BJ (cell line): ENCODE results near the gene FBXW12. TPM values are rescaled to one million over a fixed set of nuclear protein-coding genes. Genes with fewer than 3 reads are reported as not detected.

Experiments
- CTCF ChIA-PET: fragments of 350-600 bp; formaldehyde crosslinking; extraction: SDS; loops from one replicate; lab custom pipeline; 2021; ENCODE audit warnings: antibody characterized with exemption, inconsistent platforms; lab: Yijun Ruan, JAX
- POLR2A ChIA-PET: fragments of 300-600 bp; sonication (Branson Sonifier 250); formaldehyde crosslinking; extraction: SDS; loops from one replicate; lab custom pipeline; 2021; ENCODE audit warnings: antibody characterized with exemption; lab: Charles Lee
- DNase-seq: peaks from one replicate; pipeline ENCODE4 v3.0.0-alpha.2; 2011; ENCODE audit warnings: low read depth
- H3K27me3 ChIP-seq: 2 replicates; pipeline ENCODE4 v1.6.0; 2011; ENCODE audit warnings: low read length; ENCODE audit not compliant: control insufficient read depth, insufficient read depth
- H3K36me3 ChIP-seq: 2 replicates; pipeline ENCODE4 v1.5.1; 2011; ENCODE audit warnings: low read length; ENCODE audit not compliant: control insufficient read depth, insufficient read depth
- H3K4me3 ChIP-seq: 2 replicates; pipeline ENCODE4 v1.5.1; 2011; ENCODE audit warnings: low read depth, mild to moderate bottlenecking, control low read depth, low read length
- polyA plus RNA-seq: library from polyadenylated mRNA; depleted of rRNA; stranded (reverse); fragments of >200 nt; gene quantifications from 2 replicates; pipeline ENCODE4 v1.2.3, GENCODE V29; 2011
- TF ChIP-seq, protein P1 (sequence below): IDR thresholded peaks from 2 replicates; pipeline ENCODE4 v1.5.1; 2011; ENCODE audit warnings: low read depth, mild to moderate bottlenecking, control low read depth, inconsistent platforms, low read length, moderate library complexity; ENCODE audit not compliant: insufficient read depth

Gene FBXW12
- polyA plus RNA-seq, 1 experiment: not detected

- H3K36me3 ChIP-seq: peaks cover 36% of the 10 kb centered on the region
- no peaks in the 10 kb centered on the region for H3K27me3 ChIP-seq
- H3K4me3 ChIP-seq: no peak overlapping the region
- ChIA-PET POLR2A (no interaction called here), CTCF (interaction anchor here (1.2 to 4.8 kb wide), 3 partner anchors 24 to 136 kb away, joined by 3 to 37 read pairs (median 7); no protein-coding TSS in a partner anchor)
- no peak for DNase-seq
- TF ChIP-seq, protein P1, sequence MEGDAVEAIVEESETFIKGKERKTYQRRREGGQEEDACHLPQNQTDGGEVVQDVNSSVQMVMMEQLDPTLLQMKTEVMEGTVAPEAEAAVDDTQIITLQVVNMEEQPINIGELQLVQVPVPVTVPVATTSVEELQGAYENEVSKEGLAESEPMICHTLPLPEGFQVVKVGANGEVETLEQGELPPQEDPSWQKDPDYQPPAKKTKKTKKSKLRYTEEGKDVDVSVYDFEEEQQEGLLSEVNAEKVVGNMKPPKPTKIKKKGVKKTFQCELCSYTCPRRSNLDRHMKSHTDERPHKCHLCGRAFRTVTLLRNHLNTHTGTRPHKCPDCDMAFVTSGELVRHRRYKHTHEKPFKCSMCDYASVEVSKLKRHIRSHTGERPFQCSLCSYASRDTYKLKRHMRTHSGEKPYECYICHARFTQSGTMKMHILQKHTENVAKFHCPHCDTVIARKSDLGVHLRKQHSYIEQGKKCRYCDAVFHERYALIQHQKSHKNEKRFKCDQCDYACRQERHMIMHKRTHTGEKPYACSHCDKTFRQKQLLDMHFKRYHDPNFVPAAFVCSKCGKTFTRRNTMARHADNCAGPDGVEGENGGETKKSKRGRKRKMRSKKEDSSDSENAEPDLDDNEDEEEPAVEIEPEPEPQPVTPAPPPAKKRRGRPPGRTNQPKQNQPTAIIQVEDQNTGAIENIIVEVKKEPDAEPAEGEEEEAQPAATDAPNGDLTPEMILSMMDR: no peak
These were observed 37.5 kb downstream of the FBXW12 start for GRCh38 chr3:48409291-48410201.

GRCh38 chr3:48410205-48411040, 38.4 kb downstream of the FBXW12 start:
- Histone ChIP-seq H3K4me3 (no peak overlapping the region), H3K27me3 (no peaks in the 10 kb centered on the region), H3K36me3 (peaks cover 39% of the 10 kb centered on the region)
- ChIA-PET CTCF (interaction anchor here (1.2 to 4.8 kb wide), 2 partner anchors 23 to 26 kb away, joined by 3 to 37 read pairs; no protein-coding TSS in a partner anchor), POLR2A (no interaction called here)
- TF ChIP-seq, protein P1: no peak
- DNase-seq: no peak

- CTCF ChIA-PET: interaction anchor here (1.1 to 1.2 kb wide), 2 partner anchors 11 to 23 kb away, joined by 3 to 4 read pairs; no protein-coding TSS in a partner anchor
- DNase-seq: no peak
- H3K27me3 ChIP-seq: no peaks in the 10 kb centered on the region
- TF ChIP-seq, protein P1: no peak
- H3K36me3 ChIP-seq: peaks cover 40% of the 10 kb centered on the region
- POLR2A ChIA-PET: no interaction called here
- H3K4me3 ChIP-seq: no peak overlapping the region
These were observed 39.1 kb downstream of the FBXW12 start for GRCh38 chr3:48411041-48411588.

GRCh38 chr3:48411606-48412374, 39.8 kb downstream of the FBXW12 start:
- ChIA-PET CTCF (interaction anchor here (1.1 kb wide), 1 partner anchor 11 kb away, joined by 4 read pairs; no protein-coding TSS in a partner anchor), POLR2A (no interaction called here)
- TF ChIP-seq, protein P1: no peak
- H3K4me3 ChIP-seq: no peak overlapping the region
- H3K36me3 ChIP-seq: peaks cover 42% of the 10 kb centered on the region
- DNase-seq: no peak
- no peaks in the 10 kb centered on the region for H3K27me3 ChIP-seq
